MM.1S (cell line): Measurements from ENCODE around the gene SLFN12.

Experiments
- DNase-seq: peaks from one replicate; pipeline ENCODE4 v3.0.0-alpha.2; 2015
- H2AFZ ChIP-seq: fragments of 300-600 bp; sonication (generic); 2 replicates; pipeline ENCODE4 v1.6.0; 2016; ENCODE audit warnings: antibody characterized with exemption, low read length
- H3F3A ChIP-seq: fragments of 300-600 bp; sonication (generic); 2 replicates; pipeline ENCODE4 v1.6.1; 2016; ENCODE audit warnings: mild to moderate bottlenecking, antibody characterized with exemption, low read length, moderate library complexity, mixed read lengths; ENCODE audit not compliant: insufficient read depth
- H3K27ac ChIP-seq: fragments of 300-600 bp; sonication (generic); 2 replicates; pipeline ENCODE4 v1.5.1; 2016; ENCODE audit warnings: mild to moderate bottlenecking, low read length
- H3K27me3 ChIP-seq: fragments of 300-600 bp; sonication (generic); replicated peaks from 2 replicates; pipeline ENCODE4 v1.6.0; 2016; ENCODE audit warnings: low read length; ENCODE audit not compliant: insufficient read depth
- H3K36me3 ChIP-seq: fragments of 300-600 bp; sonication (generic); replicated peaks from 2 replicates; pipeline ENCODE4 v1.6.1; 2016; ENCODE audit warnings: mild to moderate bottlenecking, low read length, mixed read lengths; ENCODE audit not compliant: insufficient read depth
- H3K4me1 ChIP-seq: fragments of 300-600 bp; sonication (generic); 2 replicates; pipeline ENCODE4 v1.6.1; 2016; ENCODE audit warnings: low read length, mixed read lengths
- H3K4me2 ChIP-seq: fragments of 300-600 bp; sonication (generic); 2 replicates; pipeline ENCODE4 v1.6.0; 2016; ENCODE audit warnings: low read depth, low read length
- H3K4me3 ChIP-seq: fragments of 300-600 bp; sonication (generic); 2 replicates; pipeline ENCODE4 v1.5.1; 2016; ENCODE audit warnings: low read length, mixed read lengths
- H3K79me2 ChIP-seq: fragments of 300-600 bp; sonication (generic); 2 replicates; pipeline ENCODE4 v1.6.1; 2016; ENCODE audit warnings: mixed run types, low read length, mixed read lengths
- H3K9ac ChIP-seq: fragments of 300-600 bp; sonication (generic); 2 replicates; pipeline ENCODE4 v1.6.1; 2016; ENCODE audit warnings: low read length, mixed read lengths
- H3K9me2 ChIP-seq: fragments of 300-600 bp; sonication (generic); replicated peaks from 2 replicates; pipeline ENCODE4 v1.6.1; 2016; ENCODE audit warnings: mild to moderate bottlenecking, low read length, mixed read lengths; ENCODE audit not compliant: insufficient read depth
- H3K9me3 ChIP-seq: fragments of 300-600 bp; sonication (generic); replicated peaks from 2 replicates; pipeline ENCODE4 v1.6.1; 2016; ENCODE audit warnings: mild to moderate bottlenecking, low read length, mixed read lengths; ENCODE audit not compliant: insufficient read depth
- H4K20me1 ChIP-seq: fragments of 300-600 bp; sonication (generic); 2 replicates; pipeline ENCODE4 v1.6.1; 2016; ENCODE audit warnings: mild to moderate bottlenecking, low read length, moderate library complexity, mixed read lengths; ENCODE audit not compliant: insufficient read depth
- EZH2 ChIP-seq: fragments of 300-600 bp; sonication (generic); optimal IDR thresholded peaks from 2 replicates; pipeline ENCODE3; 2017; ENCODE audit warnings: low read depth, mild to moderate bottlenecking, antibody characterized with exemption, low read length, mixed read lengths
- EZH2phosphoT487 ChIP-seq: fragments of 300-600 bp; sonication (generic); IDR thresholded peaks from 2 replicates; pipeline ENCODE4 v1.6.1; 2018; ENCODE audit warnings: antibody characterized with exemption, low read length
- TF ChIP-seq, protein P1 (sequence below): fragments of 300-600 bp; sonication (generic); IDR thresholded peaks from 2 replicates; pipeline ENCODE4 v1.5.1; 2016; ENCODE audit warnings: antibody characterized with exemption, low read length, mixed read lengths

Gene SLFN12

DNA sequence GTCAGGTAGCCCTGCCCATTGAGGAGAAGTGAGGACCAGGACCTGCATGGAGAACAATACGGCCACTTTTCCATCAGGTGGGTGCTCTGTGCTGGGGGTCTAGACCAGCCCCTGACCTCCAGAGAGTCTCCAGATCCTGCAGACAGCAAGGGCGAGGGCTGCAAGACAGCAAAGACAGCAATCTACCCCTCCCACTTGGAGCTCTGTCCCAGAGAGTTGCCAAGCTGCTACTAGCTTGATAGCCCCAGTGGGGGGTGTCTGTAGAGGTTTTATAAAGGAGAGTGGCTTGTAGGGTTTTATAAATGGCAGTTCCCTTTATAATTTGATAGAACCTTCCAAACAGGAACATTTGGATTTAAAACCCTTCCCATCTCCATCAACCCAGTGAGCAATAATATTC, 42.1 kb downstream of the SLFN12 start:
- DNase-seq, result no peak
- no peaks in the 10 kb centered on the region for H4K20me1 ChIP-seq
- H2AFZ ChIP-seq, result no peak overlapping the region
- H3K4me3 ChIP-seq, result no peak overlapping the region
- H3K4me2 ChIP-seq, result no peak overlapping the region
- no peaks in the 10 kb centered on the region for H3K79me2 ChIP-seq
- no peaks in the 10 kb centered on the region for H3F3A ChIP-seq
- no peak for TF ChIP-seq EZH2
- TF ChIP-seq, protein P1, sequence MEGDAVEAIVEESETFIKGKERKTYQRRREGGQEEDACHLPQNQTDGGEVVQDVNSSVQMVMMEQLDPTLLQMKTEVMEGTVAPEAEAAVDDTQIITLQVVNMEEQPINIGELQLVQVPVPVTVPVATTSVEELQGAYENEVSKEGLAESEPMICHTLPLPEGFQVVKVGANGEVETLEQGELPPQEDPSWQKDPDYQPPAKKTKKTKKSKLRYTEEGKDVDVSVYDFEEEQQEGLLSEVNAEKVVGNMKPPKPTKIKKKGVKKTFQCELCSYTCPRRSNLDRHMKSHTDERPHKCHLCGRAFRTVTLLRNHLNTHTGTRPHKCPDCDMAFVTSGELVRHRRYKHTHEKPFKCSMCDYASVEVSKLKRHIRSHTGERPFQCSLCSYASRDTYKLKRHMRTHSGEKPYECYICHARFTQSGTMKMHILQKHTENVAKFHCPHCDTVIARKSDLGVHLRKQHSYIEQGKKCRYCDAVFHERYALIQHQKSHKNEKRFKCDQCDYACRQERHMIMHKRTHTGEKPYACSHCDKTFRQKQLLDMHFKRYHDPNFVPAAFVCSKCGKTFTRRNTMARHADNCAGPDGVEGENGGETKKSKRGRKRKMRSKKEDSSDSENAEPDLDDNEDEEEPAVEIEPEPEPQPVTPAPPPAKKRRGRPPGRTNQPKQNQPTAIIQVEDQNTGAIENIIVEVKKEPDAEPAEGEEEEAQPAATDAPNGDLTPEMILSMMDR, result no peak
- TF ChIP-seq EZH2phosphoT487, result no peak
- H3K9ac ChIP-seq, result no peak overlapping the region
- H3K9me2 ChIP-seq, result no peaks in the 10 kb centered on the region
- no peak overlapping the region for H3K27ac ChIP-seq
- H3K27me3 ChIP-seq, result no peaks in the 10 kb centered on the region
- H3K4me1 ChIP-seq, result peaks cover 3% of the 10 kb centered on the region; the same call in 1 of the 2 replicates
- H3K36me3 ChIP-seq, result no peaks in the 10 kb centered on the region
- no peaks in the 10 kb centered on the region for H3K9me3 ChIP-seq

- no peak for DNase-seq
- TF ChIP-seq EZH2 (no peak), EZH2phosphoT487 (no peak)
- TF ChIP-seq, protein P1, result no peak
- H3K27ac ChIP-seq, result no peak overlapping the region
- H3K36me3 ChIP-seq, result no peaks in the 10 kb centered on the region
- H3K79me2 ChIP-seq, result no peaks in the 10 kb centered on the region
- no peak overlapping the region for H3K4me3 ChIP-seq
- H3K9me2 ChIP-seq, result no peaks in the 10 kb centered on the region
- H2AFZ ChIP-seq, result no peak overlapping the region
- H3F3A ChIP-seq, result no peaks in the 10 kb centered on the region
- H3K9ac ChIP-seq, result no peak overlapping the region
- no peaks in the 10 kb centered on the region for H3K9me3 ChIP-seq
- H4K20me1 ChIP-seq, result no peaks in the 10 kb centered on the region
- H3K4me1 ChIP-seq, result peaks cover 3% of the 10 kb centered on the region; the same call in 1 of the 2 replicates
- no peaks in the 10 kb centered on the region for H3K27me3 ChIP-seq
- H3K4me2 ChIP-seq, result no peak overlapping the region
Observed at GRCh38 chr17:35387496-35387895, 44.8 kb downstream of the SLFN12 start.

- H3K9ac ChIP-seq, result no peak overlapping the region
- H3K9me3 ChIP-seq, result no peaks in the 10 kb centered on the region
- H3K4me3 ChIP-seq, result no peak overlapping the region
- H3K4me1 ChIP-seq, result peaks cover 9% of the 10 kb centered on the region; the same call in 1 of the 2 replicates
- H2AFZ ChIP-seq, result no peak overlapping the region
- H4K20me1 ChIP-seq, result no peaks in the 10 kb centered on the region
- no peaks in the 10 kb centered on the region for H3K36me3 ChIP-seq
- TF ChIP-seq EZH2phosphoT487 (no peak), EZH2 (no peak)
- TF ChIP-seq, protein P1, result no peak
- no peaks in the 10 kb centered on the region for H3K9me2 ChIP-seq
- no peak overlapping the region for H3K27ac ChIP-seq
- H3K79me2 ChIP-seq, result peaks cover 1% of the 10 kb centered on the region
- H3K4me2 ChIP-seq, result no peak overlapping the region
- H3K27me3 ChIP-seq, result no peaks in the 10 kb centered on the region
- no peak for DNase-seq
- H3F3A ChIP-seq, result peaks cover 20% of the 10 kb centered on the region
Observed at GRCh38 chr17:35377706-35378105, 54.6 kb downstream of the SLFN12 start.
